Neural cell (in vitro differentiated cells): ENCODE data around the gene CHD2.

ENCODE experiments used
- CTCF ChIP-seq: fragments of 450-650 bp; IDR thresholded peaks from 2 replicates; pipeline ENCODE4 v1.5.1; 2014; ENCODE audit warnings: antibody characterized with exemption, mild to moderate bottlenecking, moderate library complexity; ENCODE audit not compliant: poor library complexity, severe bottlenecking
- EP300 ChIP-seq: fragments of 450-650 bp; conservative IDR thresholded peaks from 2 replicates; pipeline ENCODE4 v1.6.1; 2014; ENCODE audit warnings: antibody characterized with exemption, mild to moderate bottlenecking, moderate library complexity; ENCODE audit not compliant: poor library complexity, severe bottlenecking
- EZH2 ChIP-seq: fragments of 200-600, 300-800 bp; shearing (Covaris generic), sonication (generic); IDR thresholded peaks from 2 replicates; pipeline ENCODE4 v1.6.1; 2014; ENCODE audit warnings: antibody characterized with exemption, low read length, borderline replicate concordance, mild to moderate bottlenecking; ENCODE audit not compliant: insufficient read depth, poor library complexity, severe bottlenecking
- MXI1 ChIP-seq: fragments of 450-650 bp; conservative IDR thresholded peaks from 2 replicates; pipeline ENCODE4 v1.6.1; 2014; ENCODE audit warnings: antibody characterized with exemption, mild to moderate bottlenecking; ENCODE audit not compliant: poor library complexity, severe bottlenecking
- POLR2AphosphoS5 ChIP-seq: IDR thresholded peaks from 2 replicates; pipeline ENCODE4 v1.6.1; 2012
- RAD21 ChIP-seq: fragments of 450-650 bp; conservative IDR thresholded peaks from 2 replicates; pipeline ENCODE4 v1.6.1; 2014; ENCODE audit warnings: antibody characterized with exemption, mild to moderate bottlenecking, moderate library complexity
- REST ChIP-seq: IDR thresholded peaks from 2 replicates; pipeline ENCODE4 v1.6.1; 2012; ENCODE audit warnings: borderline replicate concordance

- TF ChIP-seq CTCF (no peak), EP300 (no peak), EZH2 (no peak), POLR2AphosphoS5 (no peak), REST (no peak), MXI1 (no peak), RAD21 (no peak)
These were observed 159.3 kb downstream of the CHD2 start for GRCh38 chr15:93059442-93059841.
